IPS DF 19.7 (cell line): Measurements from ENCODE around the gene SH3GL1.

Experiments used
- DNase-seq: peaks from one replicate; pipeline ENCODE4 v3.0.0-alpha.2; 2013; ENCODE audit warnings: low read depth, low spot score

SH3GL1 gene

GRCh38 chr19:4431808-4432674, 31.7 kb upstream of the SH3GL1 start:
- no peak for DNase-seq

- no peak for DNase-seq
Observed at GRCh38 chr19:4431296-4431695, 30.9 kb upstream of the SH3GL1 start.

- no peak for DNase-seq
Observed at GRCh38 chr19:4430760-4431159, 30.4 kb upstream of the SH3GL1 start.

GRCh38 chr19:4429771-4430171, 29.4 kb upstream of the SH3GL1 start:
- no peak for DNase-seq

GRCh38 chr19:4429256-4429655, 28.9 kb upstream of the SH3GL1 start:
- no peak for DNase-seq

- no peak for DNase-seq
Observed at GRCh38 chr19:4428326-4428975, 28.1 kb upstream of the SH3GL1 start.

GRCh38 chr19:4425537-4425936, 25.2 kb upstream of the SH3GL1 start:
- DNase-seq: no peak

GRCh38 chr19:4423416-4424126, 23.2 kb upstream of the SH3GL1 start:
- DNase-seq: no peak

- DNase-seq: no peak
Observed at GRCh38 chr19:4416268-4416667, 15.9 kb upstream of the SH3GL1 start.

- DNase-seq: no peak
Observed at GRCh38 chr19:4415352-4415751, 15.0 kb upstream of the SH3GL1 start.

GRCh38 chr19:4414800-4415321, 14.5 kb upstream of the SH3GL1 start:
- no peak for DNase-seq

- DNase-seq: no peak
Observed at GRCh38 chr19:4414144-4414799, 13.9 kb upstream of the SH3GL1 start.

GRCh38 chr19:4413588-4413987, 13.2 kb upstream of the SH3GL1 start:
- no peak for DNase-seq

GRCh38 chr19:4409123-4409933, 9.0 kb upstream of the SH3GL1 start:
- peak; percentile 97 for DNase-seq

GRCh38 chr19:4406626-4407025, 6.3 kb upstream of the SH3GL1 start:
- DNase-seq: no peak

GRCh38 chr19:4405977-4406376, 5.6 kb upstream of the SH3GL1 start:
- DNase-seq: no peak

- DNase-seq: no peak
Observed at GRCh38 chr19:4403005-4403761, 2.8 kb upstream of the SH3GL1 start.

- peak; percentile 100 for DNase-seq
Observed at GRCh38 chr19:4402171-4403004, 2.0 kb upstream of the SH3GL1 start, which contains the start of gene CHAF1A. Gene CHAF1A, plus strand, starts transcription at chr19:4402640. Its CDS starts 123 bp downstream, at chr19:4402763.

GRCh38 chr19:4401769-4402170, 1.4 kb upstream of the SH3GL1 start:
- no peak for DNase-seq
